HAP-1 (cell line): ENCODE results near the gene IFIT5.
A peak's percentile ranks its signal among the peaks of the same experiment; 100 is the strongest.
"Not testable (repeated sequence)": the region's sequence is repeated elsewhere in the genome, so short reads cannot be mapped to it uniquely, and the experiment has no call there.

Source experiments
- DNase-seq, 2 experiments: peaks; one replicate each; pipeline ENCODE4 v3.0.0-alpha.2; 2016 to 2020; ENCODE audit warnings: low spot score in 2 of 2
- H3K27me3 ChIP-seq: fragments of 250-450 bp; sonication (Bioruptor Pico); 2 replicates; pipeline ENCODE4 v1.5.1; 2020; ENCODE audit warnings: low read depth, mild to moderate bottlenecking, moderate library complexity
- H3K36me3 ChIP-seq: fragments of 250-450 bp; sonication (Bioruptor Pico); replicated peaks from 2 replicates; pipeline ENCODE4 v1.5.1; 2020; ENCODE audit warnings: mild to moderate bottlenecking
- H3K4me1 ChIP-seq: fragments of 250-450 bp; sonication (Bioruptor Pico); 2 replicates; pipeline ENCODE4 v1.5.1; 2020; ENCODE audit warnings: mild to moderate bottlenecking
- H3K4me3 ChIP-seq: fragments of 250-450 bp; sonication (Bioruptor Pico); 2 replicates; pipeline ENCODE4 v1.5.1; 2020; ENCODE audit warnings: mild to moderate bottlenecking, moderate library complexity
- H3K9me3 ChIP-seq: fragments of 250-450 bp; sonication (Bioruptor Pico); 2 replicates; pipeline ENCODE4 v1.5.1; 2020; ENCODE audit warnings: mild to moderate bottlenecking, moderate library complexity
- in situ Hi-C: fragments of 300-500 bp; cut with MboI; formaldehyde crosslinking; loops from 3 replicates; pipeline ENCODE4 v1.14.3; 2020; ENCODE audit warnings: low sequenced_read_pairs, inconsistent platforms, mixed read lengths

IFIT5 gene

DNA sequence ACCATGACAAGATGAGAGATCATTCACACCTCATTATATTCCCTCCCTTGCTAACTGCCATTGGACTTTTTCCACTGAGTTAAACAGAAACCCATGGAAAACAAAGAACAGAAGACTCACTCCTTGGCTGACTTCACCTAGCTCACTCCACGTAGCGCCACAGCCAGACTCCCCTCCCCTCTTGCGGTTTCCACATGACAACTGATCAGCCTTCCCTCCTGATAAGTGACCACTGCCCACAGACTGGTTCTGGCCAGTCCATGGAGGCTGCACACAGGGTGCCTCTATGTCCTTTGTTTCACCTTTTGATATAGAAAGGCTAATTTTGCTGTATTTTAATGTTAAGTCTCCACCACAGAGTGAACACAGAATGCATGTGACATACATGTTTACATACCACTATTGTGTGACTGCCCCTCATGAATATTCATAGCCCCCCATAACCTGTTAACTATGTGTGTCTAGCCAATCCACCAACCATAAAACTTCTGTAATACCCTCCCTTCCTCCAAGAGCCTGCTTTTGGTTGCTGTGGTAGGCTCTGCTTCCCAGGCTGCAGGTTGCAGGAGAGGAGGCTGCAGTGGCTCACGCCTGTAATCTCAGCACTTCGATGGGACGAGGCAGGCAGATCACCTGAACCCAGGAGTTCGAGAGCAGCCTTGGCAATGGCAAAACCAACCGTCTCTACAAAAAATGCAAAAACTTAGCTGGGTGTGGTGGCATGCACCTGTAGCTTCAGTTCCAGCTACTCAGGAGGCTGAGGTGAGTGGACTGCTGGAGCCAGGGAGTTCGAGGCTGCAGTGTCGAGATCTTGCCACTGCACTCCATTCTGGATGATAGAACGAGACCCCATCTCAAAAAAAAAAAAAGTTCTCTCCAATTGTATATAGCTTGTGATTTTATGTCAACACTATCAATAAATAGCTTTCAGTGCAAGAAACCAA is 10.0 kb upstream of the IFIT5 start:
- no peak for DNase-seq
- Histone ChIP-seq H3K9me3 (no peaks in the 10 kb centered on the region), H3K27me3 (no peaks in the 10 kb centered on the region), H3K4me1 (no peaks in the 10 kb centered on the region), H3K36me3 (no peaks in the 10 kb centered on the region), H3K4me3 (no peak overlapping the region)
- in situ Hi-C loops, result no loop called here

- H3K36me3 ChIP-seq, H3K4me1 ChIP-seq, H3K4me3 ChIP-seq, H3K27me3 ChIP-seq, H3K9me3 ChIP-seq, in situ Hi-C loops, DNase-seq: not testable (repeated sequence)
Measured at GRCh38 chr10:89406178-89406577, 8.2 kb upstream of the IFIT5 start.

- DNase-seq, H3K4me3 ChIP-seq, H3K27me3 ChIP-seq, H3K9me3 ChIP-seq, H3K36me3 ChIP-seq, in situ Hi-C loops, H3K4me1 ChIP-seq: not testable (repeated sequence)
Measured at GRCh38 chr10:89407792-89408191, 6.6 kb upstream of the IFIT5 start.

- H3K36me3 ChIP-seq, DNase-seq, H3K27me3 ChIP-seq, H3K9me3 ChIP-seq, H3K4me1 ChIP-seq, in situ Hi-C loops, H3K4me3 ChIP-seq: not testable (repeated sequence)
Measured at GRCh38 chr10:89409282-89409681, 5.1 kb upstream of the IFIT5 start.

GRCh38 chr10:89410551-89410950 is 3.8 kb upstream of the IFIT5 start:
- H3K9me3 ChIP-seq, in situ Hi-C loops, H3K4me3 ChIP-seq, DNase-seq, H3K27me3 ChIP-seq, H3K36me3 ChIP-seq, H3K4me1 ChIP-seq: not testable (repeated sequence)

GRCh38 chr10:89411135-89411534 is 3.2 kb upstream of the IFIT5 start:
- H3K27me3 ChIP-seq, H3K36me3 ChIP-seq, H3K4me3 ChIP-seq, in situ Hi-C loops, DNase-seq, H3K9me3 ChIP-seq: not testable (repeated sequence)
- peaks cover 10% of the 10 kb centered on the region for H3K4me1 ChIP-seq

- H3K4me3 ChIP-seq, in situ Hi-C loops, H3K9me3 ChIP-seq, H3K27me3 ChIP-seq, DNase-seq, H3K36me3 ChIP-seq: not testable (repeated sequence)
- peaks cover 10% of the 10 kb centered on the region for H3K4me1 ChIP-seq
Measured at GRCh38 chr10:89412276-89412675, 2.1 kb upstream of the IFIT5 start.

- H3K36me3 ChIP-seq, result no peaks in the 10 kb centered on the region
- in situ Hi-C loops, result no loop called here
- peaks cover 10% of the 10 kb centered on the region for H3K4me1 ChIP-seq
- H3K4me3 ChIP-seq, result no peak overlapping the region; the same call in 1 of the 2 replicates
- no peaks in the 10 kb centered on the region for H3K9me3 ChIP-seq
- DNase-seq, result no peak
- H3K27me3 ChIP-seq, result no peaks in the 10 kb centered on the region
Measured at GRCh38 chr10:89413398-89413912, 913 bp upstream of the IFIT5 start.

DNA sequence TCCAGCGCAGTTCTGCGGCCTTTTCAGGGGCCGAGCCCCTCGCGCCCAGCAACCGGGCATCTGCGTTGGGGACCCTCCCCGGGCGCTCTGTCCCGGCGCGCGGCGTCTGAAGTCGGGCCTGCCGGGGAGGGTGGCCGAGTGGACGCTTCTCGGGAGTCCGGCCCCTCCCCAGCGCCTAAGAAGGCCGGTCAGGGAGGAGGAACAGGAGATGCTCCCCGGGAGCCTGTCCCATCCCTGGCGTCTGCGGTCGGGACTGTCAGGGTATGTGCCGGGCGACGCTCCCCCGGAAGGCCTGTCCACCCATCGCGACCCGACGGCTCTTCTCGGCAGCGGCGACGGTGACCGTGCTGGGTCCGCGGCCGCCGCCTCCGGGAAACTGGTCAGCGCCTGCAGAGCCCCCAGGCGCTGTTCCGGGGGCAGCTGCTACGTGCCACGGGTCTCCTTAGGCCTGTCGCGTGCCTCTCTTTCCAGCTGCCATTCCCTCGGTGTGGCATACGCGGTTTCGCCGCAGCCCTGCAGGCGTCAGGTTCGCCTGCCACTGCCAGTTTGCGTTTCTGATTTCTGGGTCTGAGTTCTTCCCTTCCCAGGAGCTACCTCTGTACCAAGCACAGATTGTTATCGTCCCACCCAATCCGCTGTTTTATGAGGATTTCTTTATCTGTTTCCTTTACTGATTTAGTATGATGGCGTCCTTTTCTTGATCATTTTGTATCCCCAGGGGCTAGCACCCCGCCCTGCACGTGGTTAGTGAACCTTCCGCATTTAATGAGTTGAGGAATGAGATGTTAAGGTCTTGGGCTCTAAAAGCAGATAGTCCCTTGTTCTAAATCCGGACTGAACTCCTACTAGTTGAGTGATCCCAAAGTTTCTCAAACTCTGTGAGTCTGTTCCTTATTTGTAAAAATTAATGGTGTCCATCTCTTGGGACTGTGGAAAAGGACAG is 782 bp downstream of the IFIT5 start:
- peaks cover 21% of the 10 kb centered on the region for H3K4me1 ChIP-seq
- peak in 1 of 2 experiments; percentile 48 for DNase-seq
- H3K4me3 ChIP-seq, result peak overlapping the region; percentile 68
- H3K36me3 ChIP-seq, result peaks cover 3% of the 10 kb centered on the region
- no peaks in the 10 kb centered on the region for H3K27me3 ChIP-seq
- H3K9me3 ChIP-seq, result no peaks in the 10 kb centered on the region
- in situ Hi-C loops, result no loop called here

DNA sequence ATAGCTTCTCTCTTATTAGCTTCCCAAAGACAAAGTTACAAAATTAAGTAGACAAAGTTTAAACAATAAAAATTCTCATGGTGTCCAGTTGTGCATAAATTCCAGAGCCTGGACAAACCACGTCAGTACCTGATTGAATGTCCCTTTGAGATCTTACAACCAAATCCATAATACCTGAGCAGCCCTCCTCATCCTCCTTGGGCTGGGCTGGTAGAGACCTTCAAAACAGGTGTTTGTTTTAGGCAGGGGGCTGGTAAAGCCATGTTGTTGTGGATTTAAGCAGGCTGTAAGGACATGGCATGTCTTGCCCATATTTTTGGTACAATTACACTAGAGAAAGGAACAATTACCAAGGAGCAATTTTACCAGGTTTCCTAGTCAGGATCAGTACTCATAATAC is 2.1 kb downstream of the IFIT5 start:
- peaks cover 21% of the 10 kb centered on the region for H3K4me1 ChIP-seq
- H3K27me3 ChIP-seq, result no peaks in the 10 kb centered on the region
- peaks cover 3% of the 10 kb centered on the region for H3K36me3 ChIP-seq
- H3K4me3 ChIP-seq, result no peak overlapping the region
- H3K9me3 ChIP-seq, result no peaks in the 10 kb centered on the region
- in situ Hi-C loops, result no loop called here
- no peak for DNase-seq

DNA sequence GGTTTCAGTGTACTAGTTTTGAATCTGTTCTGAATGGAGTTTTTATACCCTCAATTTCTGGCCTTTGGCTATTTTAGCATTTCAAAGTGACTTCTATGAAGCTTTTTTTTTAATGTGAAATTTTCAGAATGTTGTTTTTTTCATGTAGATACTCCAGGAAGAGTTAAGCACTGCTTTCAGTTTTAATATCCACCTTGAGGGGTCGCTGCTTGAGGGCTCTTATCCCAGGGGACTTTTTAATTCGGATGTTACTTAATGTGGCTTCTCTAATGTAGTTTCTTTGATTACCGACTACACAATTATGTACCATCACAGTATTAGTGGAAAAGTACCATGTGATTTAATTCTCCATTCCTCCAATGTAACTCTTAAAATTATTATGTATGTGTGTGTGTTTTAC is 5.2 kb downstream of the IFIT5 start:
- in situ Hi-C loops, result no loop called here
- Histone ChIP-seq H3K9me3 (no peaks in the 10 kb centered on the region), H3K4me3 (no peak overlapping the region), H3K27me3 (no peaks in the 10 kb centered on the region), H3K36me3 (peaks cover 3% of the 10 kb centered on the region), H3K4me1 (peaks cover 16% of the 10 kb centered on the region)
- peak; percentile 28 to 31 for DNase-seq

- DNase-seq, result no peak
- H3K36me3 ChIP-seq, result peaks cover 3% of the 10 kb centered on the region
- no peak overlapping the region for H3K4me3 ChIP-seq
- H3K4me1 ChIP-seq, result peaks cover 11% of the 10 kb centered on the region
- no peaks in the 10 kb centered on the region for H3K27me3 ChIP-seq
- in situ Hi-C loops, result no loop called here
- no peaks in the 10 kb centered on the region for H3K9me3 ChIP-seq
Measured at GRCh38 chr10:89421018-89421476, 6.7 kb downstream of the IFIT5 start.

DNA sequence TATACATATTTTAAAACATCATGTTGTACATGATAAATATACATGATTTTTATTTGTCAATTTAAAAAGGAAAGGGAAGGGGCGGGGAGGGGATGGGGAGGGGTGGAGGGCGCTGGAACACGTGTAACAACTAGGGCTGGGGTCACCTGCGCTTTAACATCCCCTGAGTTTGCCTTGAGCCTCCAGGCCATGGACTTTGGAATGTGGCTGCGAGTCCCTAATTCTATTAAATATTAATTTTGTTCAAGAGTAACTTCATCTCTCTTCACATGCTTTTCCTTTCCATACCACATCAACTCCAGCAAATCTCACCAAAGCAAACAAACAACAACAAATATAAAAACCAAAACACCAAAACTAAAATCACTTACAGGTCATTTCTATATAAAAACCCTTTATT is 10.6 kb downstream of the IFIT5 start:
- peaks cover under 1% of the 10 kb centered on the region; the same call in 1 of the 2 replicates for H3K36me3 ChIP-seq
- in situ Hi-C loops, result loop anchor here (25.0 kb wide), 1 partner anchor 287 kb away; the partner anchor contains the start of gene KIF20B
- peaks cover 8% of the 10 kb centered on the region; the same call in 1 of the 2 replicates for H3K4me1 ChIP-seq
- no peaks in the 10 kb centered on the region for H3K27me3 ChIP-seq
- no peaks in the 10 kb centered on the region for H3K9me3 ChIP-seq
- DNase-seq, result no peak
- H3K4me3 ChIP-seq, result no peak overlapping the region
